T-cell (primary cell): ENCODE results near the gene JTB. TPM values are rescaled to one million over a fixed set of nuclear protein-coding genes. Genes with fewer than 3 reads are reported as not detected.

Experiments
- ATAC-seq, 4 experiments: fragments of 200-7000 bp in 3 of 4; fragments of 150-1000 bp in 1 of 4; cut with Tn5 transposase; replicated peaks in 1 of 4; 1 replicate in 3 of 4; 2 replicates in 1 of 4; pipeline ENCODE4 v1.10.0; 2021; ENCODE audit warnings: moderate library complexity in 3 of 4, mild to moderate bottlenecking in 2 of 4, moderate number of reproducible peaks in 1 of 4
- CTCF ChIA-PET, 2 donors: fragments of 300-600 bp; sonication (Branson Sonifier 250); formaldehyde crosslinking; loops; one replicate each; lab custom pipeline; 2022; ENCODE audit warnings: antibody characterized with exemption in 2 of 2; lab: Charles Lee
- POLR2A ChIA-PET, 2 donors: fragments of 300-600 bp; sonication (Branson Sonifier 250); formaldehyde crosslinking; loops; one replicate each; lab custom pipeline; 2022; ENCODE audit warnings: antibody characterized with exemption in 2 of 2; lab: Charles Lee
- DNase-seq, 35 experiments: peaks; one replicate each; pipeline versions ENCODE4 v3.0.0 to v3.0.0-alpha.2; 2013 to 2023
- H3K27ac ChIP-seq: one replicate; pipeline ENCODE4 v1.5.1; 2013; ENCODE audit warnings: low read length
- H3K27me3 ChIP-seq, 2 experiments: replicated peaks in 1 of 2; 1 replicate in 1 of 2; 2 replicates in 1 of 2; pipeline versions ENCODE4 v1.6.1 to v1.7.0; 2013; ENCODE audit warnings: low read length in 1 of 2, mixed read lengths in 1 of 2; ENCODE audit not compliant: control insufficient read depth in 2 of 2, insufficient read depth in 2 of 2; ENCODE audit errors: extremely low read depth in 1 of 2
- H3K36me3 ChIP-seq, 2 donors: 1 replicate in 1 of 2; 2 replicates in 1 of 2; pipeline versions ENCODE4 v1.6.1 to v1.7.0; 2013; ENCODE audit warnings: low read length in 1 of 2; ENCODE audit not compliant: control insufficient read depth in 2 of 2, insufficient read depth in 1 of 2; ENCODE audit errors: extremely low read depth in 1 of 2
- H3K4me1 ChIP-seq, 2 experiments: 1 replicate in 1 of 2; 2 replicates in 1 of 2; pipeline versions ENCODE4 v1.6.1 to v1.7.0; 2013; ENCODE audit warnings: low read length in 2 of 2, mixed read lengths in 1 of 2; ENCODE audit not compliant: insufficient read depth in 2 of 2, control insufficient read depth in 1 of 2; ENCODE audit errors: extremely low read depth in 1 of 2
- H3K4me3 ChIP-seq, 2 donors: 1 replicate in 1 of 2; 2 replicates in 1 of 2; pipeline versions ENCODE4 v1.5.1 to v1.7.0; 2013; ENCODE audit warnings: mild to moderate bottlenecking in 2 of 2, low read length in 1 of 2, moderate library complexity in 1 of 2; ENCODE audit not compliant: control insufficient read depth in 1 of 2; ENCODE audit errors: extremely low read depth in 1 of 2
- H3K9me3 ChIP-seq: 2 replicates; pipeline ENCODE4 v1.7.0; 2013
- H3K27ac Mint-ChIP-seq, 2 donors: one replicate each; pipeline ENCODE4 v1.8.0; 2020 to 2021; ENCODE audit warnings: mild to moderate bottlenecking in 2 of 2, mixed read lengths in 2 of 2
- H3K27me3 Mint-ChIP-seq, 2 donors: one replicate each; pipeline ENCODE4 v1.8.0; 2021 to 2022; ENCODE audit warnings: mixed read lengths in 2 of 2
- H3K36me3 Mint-ChIP-seq: one replicate; pipeline ENCODE4 v1.8.0; 2021; ENCODE audit warnings: mixed read lengths
- H3K4me1 Mint-ChIP-seq, 3 donors: one replicate each; pipeline ENCODE4 v1.8.0; 2020 to 2022; ENCODE audit warnings: mixed read lengths in 3 of 3, mild to moderate bottlenecking in 1 of 3
- H3K4me3 Mint-ChIP-seq, 3 donors: one replicate each; pipeline ENCODE4 v1.8.0; 2020 to 2022; ENCODE audit warnings: mild to moderate bottlenecking in 3 of 3, mixed read lengths in 3 of 3, moderate library complexity in 3 of 3
- H3K9me3 Mint-ChIP-seq, 3 donors: one replicate each; pipeline ENCODE4 v1.8.0; 2020 to 2022; ENCODE audit warnings: mixed read lengths in 3 of 3
- WGBS: methylation state at CpG from one replicate; pipeline ENCODE4 v1.1.5; 2013; ENCODE audit warnings: missing lambda C conversion rate; ENCODE audit not compliant: insufficient coverage; 5-methylcytosine and 5-hydroxymethylcytosine counted together
- total RNA-seq, 35 experiments: library from RNA in 6 of 35; stranded (reverse) in 6 of 35; fragments of 120-200 nt in 1 of 35; gene quantifications; one replicate each; pipeline versions ENCODE4 v1.2.1 to v1.2.4 and lab custom pipeline; 2013 to 2026

JTB gene
- total RNA-seq, 5 donors from 2014 or later (not counting 1 experiment from before 2014, with no cell fraction given), result 90.4 to 137 (median 129) TPM

DNA sequence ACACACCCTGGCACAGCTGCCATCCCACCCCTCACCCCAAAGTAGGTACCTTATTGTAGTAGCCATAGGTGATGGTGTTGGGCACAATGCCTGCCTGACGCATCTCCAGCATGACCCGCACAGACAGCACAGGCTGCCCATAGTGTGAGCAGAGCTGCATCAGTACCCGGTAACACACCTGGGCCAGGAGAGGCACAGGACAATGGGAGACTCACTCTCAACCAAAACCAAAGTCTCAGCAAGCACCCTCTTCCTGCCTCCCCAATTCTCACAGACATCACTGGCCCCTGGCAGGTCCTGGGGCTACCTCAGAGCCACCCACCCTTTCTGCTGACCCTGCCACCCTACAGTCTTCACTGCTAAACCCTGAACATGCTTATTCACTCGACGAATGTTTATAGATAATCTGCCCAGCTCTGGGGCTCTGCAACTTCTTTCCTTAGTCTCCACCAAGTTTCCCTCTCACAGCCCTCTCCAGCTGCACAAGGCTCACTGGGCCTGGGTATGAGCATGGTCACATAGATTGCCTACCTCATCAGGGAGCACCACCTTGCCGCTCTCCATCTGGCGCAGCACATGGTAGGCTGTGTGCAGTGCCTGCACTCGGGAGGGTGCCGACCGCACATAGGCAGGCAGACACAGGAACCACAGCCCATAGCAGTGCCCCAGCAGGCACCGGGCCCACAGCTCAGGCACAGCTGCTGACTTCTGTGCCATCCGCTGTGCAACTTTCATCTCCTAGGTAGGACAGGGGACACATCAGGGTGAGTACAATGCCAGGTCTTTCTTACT is 41.3 kb downstream of the JTB start:
- ChIA-PET CTCF (no interaction called here), POLR2A (interaction anchor here in 1 of 2 donors (0.6 kb wide), 1 partner anchor 220 kb away, joined by 3 read pairs; no protein-coding TSS in a partner anchor)
- Histone ChIP-seq H3K27me3 (no peaks in the 10 kb centered on the region), H3K36me3 (peaks cover 46 to 89% of the 10 kb centered on the region in 2 donors), H3K27ac (no peak overlapping the region), H3K4me3 (no peak overlapping the region), H3K4me1 (peaks cover 0 to 7% of the 10 kb centered on the region in 2 experiments), H3K9me3 (no peaks in the 10 kb centered on the region)
- ATAC-seq (no peak), DNase-seq (no peak)
- Mint-ChIP-seq H3K4me1 (peaks cover 3 to 14% (median 13%) of the 10 kb centered on the region in 3 donors), H3K27ac (peak overlapping the region; percentile 10 to 48), H3K9me3 (no peaks in the 10 kb centered on the region), H3K4me3 (no peak overlapping the region), H3K27me3 (no peaks in the 10 kb centered on the region), H3K36me3 (peaks cover 55% of the 10 kb centered on the region)
- 97% methylated on average over 9 of the region's 12 CpGs for WGBS

GRCh38 chr1:153934746-153935145 is 42.7 kb downstream of the JTB start:
- Mint-ChIP-seq H3K27ac (peak overlapping the region in 1 of 2 donors; percentile 16), H3K27me3 (no peaks in the 10 kb centered on the region), H3K4me3 (no peak overlapping the region), H3K4me1 (peaks cover 0 to 8% (median 4%) of the 10 kb centered on the region in 3 donors), H3K36me3 (peaks cover 45% of the 10 kb centered on the region), H3K9me3 (no peaks in the 10 kb centered on the region)
- Histone ChIP-seq H3K27me3 (no peaks in the 10 kb centered on the region), H3K9me3 (no peaks in the 10 kb centered on the region), H3K4me3 (no peak overlapping the region), H3K36me3 (peaks cover 54 to 78% of the 10 kb centered on the region in 2 donors), H3K27ac (no peak overlapping the region), H3K4me1 (peaks cover 0 to 6% of the 10 kb centered on the region in 2 experiments)
- CTCF ChIA-PET, result no interaction called here
- POLR2A ChIA-PET, result interaction anchor here in 1 of 2 donors (0.6 kb wide), 1 partner anchor 33 kb away, joined by 3 read pairs; the partner anchor contains the start of gene CREB3L4
- ATAC-seq (no peak), DNase-seq (no peak)
- 97% methylated on average over 9 of the region's 9 CpGs for whole genome bisulfite sequencing

DNA sequence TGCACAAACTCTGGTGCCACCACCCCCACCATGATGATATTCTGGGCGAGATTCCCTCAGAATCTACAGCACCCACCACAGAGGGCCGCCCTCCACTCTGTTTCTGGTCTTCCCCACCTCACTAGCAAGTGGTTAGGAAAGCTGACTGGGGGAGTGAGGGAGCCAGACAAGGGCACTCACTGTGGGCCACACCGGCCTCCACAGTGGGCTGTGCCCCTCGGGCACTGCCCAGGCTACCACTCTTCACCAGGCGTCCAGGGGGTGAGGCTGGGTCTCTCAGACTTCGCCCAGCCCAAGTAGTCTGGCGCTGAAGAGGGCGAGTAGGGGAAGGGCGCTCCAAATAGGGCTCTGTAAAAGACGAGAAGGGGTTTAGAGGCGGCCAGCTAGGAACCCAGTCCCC is 43.5 kb downstream of the JTB start:
- H3K4me3 ChIP-seq, result no peak overlapping the region
- H3K27ac Mint-ChIP-seq, result no peak overlapping the region
- POLR2A ChIA-PET, result interaction anchor here in 1 of 2 donors (0.6 kb wide), 1 partner anchor 218 kb away, joined by 4 read pairs; no protein-coding TSS in a partner anchor
- CTCF ChIA-PET, result no interaction called here
- peaks cover 0 to 6% of the 10 kb centered on the region in 2 experiments for H3K4me1 ChIP-seq
- peaks cover 51 to 70% of the 10 kb centered on the region in 2 donors for H3K36me3 ChIP-seq
- 96% methylated on average over 8 of the region's 11 CpGs for WGBS
- DNase-seq (no peak), ATAC-seq (no peak)
- no peak overlapping the region for H3K4me3 Mint-ChIP-seq
- H3K4me1 Mint-ChIP-seq, result peaks cover 0 to 8% (median 0%) of the 10 kb centered on the region in 3 donors
- H3K27me3 Mint-ChIP-seq, result no peaks in the 10 kb centered on the region
- H3K36me3 Mint-ChIP-seq, result peaks cover 38% of the 10 kb centered on the region
- no peaks in the 10 kb centered on the region for H3K9me3 Mint-ChIP-seq
- no peaks in the 10 kb centered on the region for H3K27me3 ChIP-seq
- H3K9me3 ChIP-seq, result no peaks in the 10 kb centered on the region
- no peak overlapping the region for H3K27ac ChIP-seq

- Histone ChIP-seq H3K36me3 (peaks cover 51 to 69% of the 10 kb centered on the region in 2 donors), H3K27me3 (no peaks in the 10 kb centered on the region), H3K4me1 (peaks cover 2 to 7% of the 10 kb centered on the region in 2 experiments), H3K9me3 (no peaks in the 10 kb centered on the region), H3K4me3 (no peak overlapping the region), H3K27ac (no peak overlapping the region)
- H3K4me1 Mint-ChIP-seq, result peaks cover 0 to 13% (median 4%) of the 10 kb centered on the region in 3 donors
- peaks cover 35% of the 10 kb centered on the region for H3K36me3 Mint-ChIP-seq
- 98% methylated on average over 12 of the region's 14 CpGs for WGBS
- ChIA-PET CTCF (no interaction called here), POLR2A (no interaction called here)
- H3K9me3 Mint-ChIP-seq, result no peaks in the 10 kb centered on the region
- no peak overlapping the region for H3K27ac Mint-ChIP-seq
- no peaks in the 10 kb centered on the region for H3K27me3 Mint-ChIP-seq
- no peak overlapping the region for H3K4me3 Mint-ChIP-seq
- ATAC-seq, result no peak
- DNase-seq, result no peak
Observed at GRCh38 chr1:153933430-153933829, 44.0 kb downstream of the JTB start.

DNA sequence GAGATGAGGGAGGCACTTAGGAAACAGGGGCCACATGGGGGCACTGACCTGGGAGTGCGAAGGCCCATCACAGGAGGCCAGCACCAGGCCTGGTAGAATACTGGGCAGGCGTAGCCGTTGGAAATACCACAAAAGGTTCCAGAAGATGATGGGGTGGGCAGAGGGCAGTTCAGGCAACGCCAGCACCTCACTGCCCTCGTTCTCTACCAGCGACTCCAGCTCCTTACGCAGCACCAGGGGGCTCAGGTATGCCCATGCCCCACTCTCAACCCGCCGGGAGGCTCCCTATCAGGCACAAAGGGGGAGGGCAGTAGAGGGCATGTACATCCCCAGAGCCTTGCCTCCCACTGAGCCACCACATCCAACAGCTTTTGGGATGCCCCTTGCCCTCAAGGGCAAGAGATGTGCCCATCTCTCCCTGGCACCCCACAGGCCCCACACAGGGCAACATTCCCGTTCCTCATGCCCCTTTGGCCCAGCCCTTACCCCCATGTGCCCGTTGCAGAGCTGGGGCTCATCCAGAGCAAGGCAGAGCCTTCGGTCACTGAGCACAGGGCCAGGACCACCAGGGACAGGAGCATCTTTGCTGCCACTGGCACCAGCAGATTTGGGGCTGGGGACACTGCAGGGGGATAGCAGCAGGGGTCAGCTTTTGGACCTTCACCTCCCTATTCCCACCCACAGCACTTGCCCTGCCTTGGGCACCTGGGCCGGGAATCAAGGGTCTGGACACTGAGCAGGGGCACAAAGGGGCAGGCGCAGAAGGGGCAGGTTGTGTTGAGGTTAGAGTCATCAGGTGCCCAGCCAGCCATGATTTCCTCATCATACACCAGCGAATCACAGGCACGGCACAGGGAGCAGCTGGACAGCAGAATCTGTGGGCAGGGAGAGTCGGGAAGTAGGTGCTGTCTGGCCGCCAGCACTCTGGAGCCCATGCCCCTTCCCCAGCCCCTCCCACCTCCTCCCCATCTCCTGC is 45.0 kb downstream of the JTB start:
- Histone ChIP-seq H3K27ac (no peak overlapping the region), H3K27me3 (no peaks in the 10 kb centered on the region), H3K4me3 (no peak overlapping the region), H3K36me3 (peaks cover 46 to 64% of the 10 kb centered on the region in 2 donors), H3K9me3 (no peaks in the 10 kb centered on the region), H3K4me1 (peaks cover 2 to 6% of the 10 kb centered on the region in 2 experiments)
- peaks cover 31% of the 10 kb centered on the region for H3K36me3 Mint-ChIP-seq
- H3K27ac Mint-ChIP-seq, result no peak overlapping the region
- ChIA-PET CTCF (no interaction called here), POLR2A (no interaction called here)
- ATAC-seq (no peak), DNase-seq (no peak)
- H3K9me3 Mint-ChIP-seq, result no peaks in the 10 kb centered on the region
- no peak overlapping the region for H3K4me3 Mint-ChIP-seq
- H3K27me3 Mint-ChIP-seq, result no peaks in the 10 kb centered on the region
- WGBS, result 98% methylated on average over 9 of the region's 18 CpGs
- H3K4me1 Mint-ChIP-seq, result peaks cover 4 to 20% (median 8%) of the 10 kb centered on the region in 3 donors
